GM23338 (cell line): ENCODE measurements around the gene ARL8B.

ENCODE experiments used
- CREB1 ChIP-seq: fragments of 250-450 bp; sonication (Bioruptor Pico); IDR thresholded peaks from 2 replicates; pipeline ENCODE4 v1.5.0; 2020; ENCODE audit warnings: low read depth, mild to moderate bottlenecking, moderate library complexity
- CTCF ChIP-seq, 2 experiments: fragments of 200-600 bp in 1 of 2; sonication (generic) in 1 of 2; conservative IDR thresholded peaks; 2 replicates each; pipeline versions ENCODE4 v1.5.1 to v1.6.1; 2016 to 2017; ENCODE audit warnings: antibody characterized with exemption in 2 of 2, low read depth in 2 of 2, mild to moderate bottlenecking in 2 of 2, moderate library complexity in 1 of 2
- ETS1 ChIP-seq: IDR thresholded peaks from 2 replicates; pipeline ENCODE4 v1.6.1; 2016; ENCODE audit warnings: antibody characterized with exemption
- EZH2 ChIP-seq: fragments of 200-600 bp; sonication (generic); IDR thresholded peaks from one replicate; pipeline ENCODE4 v1.8.0; 2017; ENCODE audit warnings: antibody characterized with exemption, mild to moderate bottlenecking, low read depth; ENCODE audit not compliant: unreplicated experiment
- EZH2phosphoT487 ChIP-seq: fragments of 200-600 bp; sonication (generic); IDR thresholded peaks from one replicate; pipeline ENCODE4 v1.8.1; 2018; ENCODE audit warnings: antibody characterized with exemption; ENCODE audit not compliant: unreplicated experiment
- JUNB ChIP-seq: IDR thresholded peaks from one replicate; pipeline ENCODE4 v1.6.1; 2016; ENCODE audit warnings: antibody characterized with exemption; ENCODE audit not compliant: unreplicated experiment
- NANOG ChIP-seq: IDR thresholded peaks from 2 replicates; pipeline ENCODE4 v1.6.1; 2016; ENCODE audit warnings: antibody characterized with exemption, borderline replicate concordance
- POLR2AphosphoS5 ChIP-seq: IDR thresholded peaks from 2 replicates; pipeline ENCODE4 v1.6.1; 2016; ENCODE audit warnings: antibody characterized with exemption, low read depth
- REST ChIP-seq: IDR thresholded peaks from one replicate; pipeline ENCODE4 v1.6.1; 2018; ENCODE audit warnings: antibody characterized with exemption; ENCODE audit not compliant: unreplicated experiment
- ZNF114 ChIP-seq: fragments of 250-450 bp; sonication (Bioruptor Pico); IDR thresholded peaks from 2 replicates; pipeline ENCODE4 v1.5.0; 2020; ENCODE audit warnings: mild to moderate bottlenecking, moderate library complexity
- ZNF331 ChIP-seq: fragments of 250-450 bp; sonication (Bioruptor Pico); IDR thresholded peaks from 2 replicates; pipeline ENCODE4 v1.5.0; 2020; ENCODE audit warnings: low read depth, mild to moderate bottlenecking, moderate library complexity
- ZNF462 ChIP-seq: fragments of 250-450 bp; sonication (Bioruptor Pico); IDR thresholded peaks from 2 replicates; pipeline ENCODE4 v1.5.0; 2020; ENCODE audit warnings: mild to moderate bottlenecking, moderate library complexity

- TF ChIP-seq CTCF (conservative IDR thresholded peaks at IDR 0.05; ENCODE audit: low read depth in 2 of 2) = no peak
- no peak for TF ChIP-seq JUNB
- TF ChIP-seq EZH2phosphoT487 = no peak
- no peak for TF ChIP-seq POLR2AphosphoS5
- TF ChIP-seq REST = no peak
- no peak for TF ChIP-seq EZH2
- TF ChIP-seq CREB1 = no peak
- TF ChIP-seq ZNF331 (CRISPR knock-in tag) = no peak
- no peak for TF ChIP-seq NANOG
- TF ChIP-seq ETS1 = no peak
- TF ChIP-seq ZNF114 (CRISPR knock-in tag) = no peak
- TF ChIP-seq ZNF462 = no peak
Measured at GRCh38 chr3:5155241-5155640, 33.1 kb downstream of the ARL8B start.
